IMR-90 (cell line): ENCODE data around the gene ERVK3-1. TPM values are rescaled to one million over a fixed set of nuclear protein-coding genes. Genes with fewer than 3 reads are reported as not detected.

Experiments used
- ATAC-seq: fragments of 200-7000 bp; cut with Tn5 transposase; 2 replicates; pipeline ENCODE4 v1.9.1; 2020; ENCODE audit warnings: low read depth, mild to moderate bottlenecking, moderate library complexity
- BruUV-seq: library from RNA; stranded (reverse); fragments of 400-500 nt; replicated peaks from 2 replicates; lab custom pipeline; 2021; lab: Mats Ljungman, UMichigan
- CTCF ChIA-PET: fragments of 300-600 bp; formaldehyde crosslinking; extraction: SDS; loops from one replicate; lab custom pipeline; 2021; ENCODE audit warnings: antibody characterized with exemption; lab: Yijun Ruan, JAX
- POLR2A ChIA-PET: fragments of 300-600 bp; sonication (Branson Sonifier 250); formaldehyde crosslinking; loops from one replicate; lab custom pipeline; 2022; ENCODE audit warnings: antibody characterized with exemption; ENCODE audit not compliant: unreplicated experiment; lab: Charles Lee
- DNase-seq: peaks from one replicate; pipeline ENCODE4 v3.0.0; 2013
- H2AFZ ChIP-seq: replicated peaks from 2 replicates; pipeline ENCODE3; 2013; ENCODE audit warnings: low read length, mild to moderate bottlenecking; ENCODE audit not compliant: poor library complexity
- H2AK5ac ChIP-seq: 2 replicates; pipeline ENCODE4 v1.6.1; 2013; ENCODE audit warnings: low read depth, low read length, inconsistent platforms
- H2AK9ac ChIP-seq: replicated peaks from 2 replicates; pipeline ENCODE3; 2013; ENCODE audit warnings: mild to moderate bottlenecking, low read depth, low read length, moderate library complexity; ENCODE audit not compliant: poor library complexity
- H2BK120ac ChIP-seq: 2 replicates; pipeline ENCODE4 v1.6.1; 2013; ENCODE audit warnings: low read depth, low read length, inconsistent platforms
- H2BK15ac ChIP-seq: 3 replicates; pipeline ENCODE4 v1.6.1; 2013; ENCODE audit warnings: low read depth, low read length, inconsistent platforms
- H2BK20ac ChIP-seq: 2 replicates; pipeline ENCODE4 v1.6.1; 2013; ENCODE audit warnings: low read depth, mild to moderate bottlenecking, inconsistent platforms, low read length, moderate library complexity
- H2BK5ac ChIP-seq: 2 replicates; pipeline ENCODE4 v1.6.1; 2013; ENCODE audit warnings: mild to moderate bottlenecking, low read depth, low read length, inconsistent platforms; ENCODE audit not compliant: poor library complexity, severe bottlenecking
- H3K14ac ChIP-seq: replicated peaks from 2 replicates; pipeline ENCODE4 v1.6.1; 2013; ENCODE audit warnings: low read depth, low read length, inconsistent platforms
- H3K18ac ChIP-seq: 2 replicates; pipeline ENCODE4 v1.6.1; 2013; ENCODE audit warnings: low read depth, low read length, control low read depth
- H3K23ac ChIP-seq: 2 replicates; pipeline ENCODE4 v1.6.1; 2013; ENCODE audit warnings: low read depth, low read length, inconsistent platforms
- H3K27ac ChIP-seq: 2 replicates; pipeline ENCODE4 v1.5.1; 2013; ENCODE audit warnings: mild to moderate bottlenecking, control low read depth, low read length; ENCODE audit not compliant: insufficient read depth
- H3K27me3 ChIP-seq: 2 replicates; pipeline ENCODE4 v1.6.1; 2013; ENCODE audit warnings: low read length; ENCODE audit not compliant: control insufficient read depth, insufficient read depth
- H3K36me3 ChIP-seq: 2 replicates; pipeline ENCODE4 v1.6.1; 2013; ENCODE audit warnings: low read length, mixed read lengths; ENCODE audit not compliant: control insufficient read depth, insufficient read depth
- H3K4ac ChIP-seq: 2 replicates; pipeline ENCODE4 v1.6.1; 2013; ENCODE audit warnings: low read depth, low read length, inconsistent platforms
- H3K4me1 ChIP-seq: 2 replicates; pipeline ENCODE4 v1.6.1; 2013; ENCODE audit warnings: low read length, mixed read lengths; ENCODE audit not compliant: control insufficient read depth, insufficient read depth
- H3K4me2 ChIP-seq: 2 replicates; pipeline ENCODE4 v1.6.1; 2013; ENCODE audit warnings: low read depth, mild to moderate bottlenecking, control low read depth, low read length, moderate library complexity
- H3K4me3 ChIP-seq: 2 replicates; pipeline ENCODE4 v1.5.1; 2013; ENCODE audit warnings: low read depth, mild to moderate bottlenecking, control low read depth, low read length, moderate library complexity; ENCODE audit not compliant: insufficient read depth
- H3K56ac ChIP-seq: 2 replicates; pipeline ENCODE4 v1.6.1; 2013; ENCODE audit warnings: low read length, inconsistent platforms; ENCODE audit not compliant: insufficient read depth; ENCODE audit errors: extremely low read depth
- H3K79me1 ChIP-seq, 2 experiments: 2 replicates each; pipeline ENCODE4 v1.6.1; 2013; ENCODE audit warnings: low read length in 2 of 2, inconsistent platforms in 1 of 2, low read depth in 1 of 2
- H3K9ac ChIP-seq: 2 replicates; pipeline ENCODE4 v1.6.1; 2013; ENCODE audit warnings: low read depth, low read length, control low read depth
- H3K9me1 ChIP-seq: 2 replicates; pipeline ENCODE4 v1.6.1; 2013; ENCODE audit warnings: low read length, inconsistent platforms; ENCODE audit not compliant: insufficient read depth
- H3K9me3 ChIP-seq: 2 replicates; pipeline ENCODE4 v1.6.1; 2013; ENCODE audit warnings: low read length; ENCODE audit not compliant: control insufficient read depth, insufficient read depth
- H4K20me1 ChIP-seq: 2 replicates; pipeline ENCODE4 v1.6.1; 2013; ENCODE audit warnings: low read length, inconsistent platforms; ENCODE audit not compliant: insufficient read depth
- H4K5ac ChIP-seq: 2 replicates; pipeline ENCODE4 v1.6.1; 2013; ENCODE audit warnings: mild to moderate bottlenecking, low read depth, low read length, control low read depth
- H4K8ac ChIP-seq, 2 experiments: 2 replicates each; pipeline ENCODE4 v1.6.1; 2013; ENCODE audit warnings: low read depth in 2 of 2, low read length in 2 of 2, control low read depth in 1 of 2, inconsistent platforms in 1 of 2
- H4K91ac ChIP-seq: 2 replicates; pipeline ENCODE4 v1.6.1; 2013; ENCODE audit warnings: low read depth, low read length, inconsistent platforms; ENCODE audit not compliant: insufficient read depth
- MAZ ChIP-seq: IDR thresholded peaks from 2 replicates; pipeline ENCODE4 v1.6.1; 2012; ENCODE audit warnings: low read depth, mild to moderate bottlenecking, low read length, improper control_type of control experiment, moderate library complexity, borderline replicate concordance
- NFE2L2 ChIP-seq: fragments of 150-350 bp; IDR thresholded peaks from 2 replicates; pipeline ENCODE4 v1.6.1; 2016; ENCODE audit warnings: low read depth, mild to moderate bottlenecking, low read length
- POLR2A ChIP-seq: IDR thresholded peaks from 2 replicates; pipeline ENCODE4 v1.6.1; 2012; ENCODE audit warnings: mild to moderate bottlenecking, low read depth, low read length
- WGBS, 2 experiments: methylation state at CpG; one replicate each; pipeline versions ENCODE4 v1.1.5 to v1.1.7; 2013; ENCODE audit warnings: missing lambda C conversion rate in 2 of 2; ENCODE audit not compliant: insufficient read length in 1 of 2; ENCODE audit errors: extremely low coverage in 2 of 2; 5-methylcytosine and 5-hydroxymethylcytosine counted together
- dilution Hi-C: fragments of 300-500 bp; cut with HindIII; formaldehyde crosslinking; loops from one replicate; pipeline ENCODE4 v1.14.3; 2018; ENCODE audit warnings: low sequenced_read_pairs; ENCODE audit not compliant: unreplicated experiment
- in situ Hi-C: fragments of 300-500 bp; cut with MboI; formaldehyde crosslinking; loops from 3 replicates; pipeline ENCODE4 v1.14.3; 2019; ENCODE audit warnings: low sequenced_read_pairs, inconsistent platforms, mixed read lengths
- intact Hi-C: fragments of 100-400 bp; cut with micrococcal nuclease; formaldehyde crosslinking; loops from 2 replicates; pipeline ENCODE4 v1.10.0; 2022
- polyA plus RNA-seq, 3 experiments: library from polyadenylated mRNA; depleted of rRNA; stranded (reverse); fragments of >200 nt; gene quantifications; 2 replicates each; pipeline ENCODE4 v1.2.3, GENCODE V29; 2012; ENCODE audit warnings: low replicate concordance in 1 of 3
- total RNA-seq: library from RNA; depleted of rRNA; stranded (reverse); fragments of >200 nt; gene quantifications from 2 replicates; pipeline ENCODE4 v1.2.3, GENCODE V29; 2012

ERVK3-1 gene
- total and polyA plus RNA-seq, 2 of the 4 experiments (the other 2 are of a cell fraction) = 33.0 to 39.3 TPM

- H3K79me1 ChIP-seq = peaks cover 22 to 46% of the 10 kb centered on the region in 2 experiments
- no peaks in the 10 kb centered on the region for H3K27me3 ChIP-seq
- H2BK20ac ChIP-seq = no peak overlapping the region
- no peak overlapping the region for H3K14ac ChIP-seq
- peaks cover 46% of the 10 kb centered on the region for H3K36me3 ChIP-seq
- in situ Hi-C loops (no loop called here), dilution Hi-C loops (no loop called here), intact Hi-C loops (no loop called here)
- no peak overlapping the region for H4K91ac ChIP-seq
- H4K8ac ChIP-seq = no peak overlapping the region
- no peaks in the 10 kb centered on the region for H3K4me1 ChIP-seq
- no peak overlapping the region for H2AFZ ChIP-seq
- ATAC-seq (no peak), DNase-seq (no peak)
- H2BK15ac ChIP-seq = no peak overlapping the region
- no peak overlapping the region for H4K5ac ChIP-seq
- H3K9me1 ChIP-seq = peaks cover 9% of the 10 kb centered on the region; the same call in 1 of the 2 replicates
- no peak overlapping the region for H3K56ac ChIP-seq
- no peak overlapping the region for H3K9ac ChIP-seq
- no peak overlapping the region for H2BK120ac ChIP-seq
- no TSS peak for BruUV-seq
- H2AK5ac ChIP-seq = no peak overlapping the region
- ChIA-PET POLR2A (no interaction called here), CTCF (no interaction called here)
- no peak overlapping the region for H3K27ac ChIP-seq
- TF ChIP-seq NFE2L2 (no peak), POLR2A (no peak), MAZ (no peak)
- peaks cover 10% of the 10 kb centered on the region; the same call in 1 of the 2 replicates for H4K20me1 ChIP-seq
- H3K4me2 ChIP-seq = no peak overlapping the region
- peaks cover 15% of the 10 kb centered on the region for H3K9me3 ChIP-seq
- H3K4ac ChIP-seq = no peak overlapping the region
- H2AK9ac ChIP-seq = peak overlapping the region; percentile 37
- H3K23ac ChIP-seq = no peak overlapping the region
- WGBS, 2 experiments = no CpG with 5 or more reads among the region's 4 CpGs
- no peak overlapping the region for H3K18ac ChIP-seq
- no peak overlapping the region for H2BK5ac ChIP-seq
- H3K4me3 ChIP-seq = no peak overlapping the region
These were observed 31.6 kb downstream of the ERVK3-1 start for GRCh38 chr19:58336820-58337219.
